ENCODE measurements around the gene FEM1C.
A peak's percentile ranks its signal among the peaks of the same experiment; 100 is the strongest.

Gene FEM1C

DNA sequence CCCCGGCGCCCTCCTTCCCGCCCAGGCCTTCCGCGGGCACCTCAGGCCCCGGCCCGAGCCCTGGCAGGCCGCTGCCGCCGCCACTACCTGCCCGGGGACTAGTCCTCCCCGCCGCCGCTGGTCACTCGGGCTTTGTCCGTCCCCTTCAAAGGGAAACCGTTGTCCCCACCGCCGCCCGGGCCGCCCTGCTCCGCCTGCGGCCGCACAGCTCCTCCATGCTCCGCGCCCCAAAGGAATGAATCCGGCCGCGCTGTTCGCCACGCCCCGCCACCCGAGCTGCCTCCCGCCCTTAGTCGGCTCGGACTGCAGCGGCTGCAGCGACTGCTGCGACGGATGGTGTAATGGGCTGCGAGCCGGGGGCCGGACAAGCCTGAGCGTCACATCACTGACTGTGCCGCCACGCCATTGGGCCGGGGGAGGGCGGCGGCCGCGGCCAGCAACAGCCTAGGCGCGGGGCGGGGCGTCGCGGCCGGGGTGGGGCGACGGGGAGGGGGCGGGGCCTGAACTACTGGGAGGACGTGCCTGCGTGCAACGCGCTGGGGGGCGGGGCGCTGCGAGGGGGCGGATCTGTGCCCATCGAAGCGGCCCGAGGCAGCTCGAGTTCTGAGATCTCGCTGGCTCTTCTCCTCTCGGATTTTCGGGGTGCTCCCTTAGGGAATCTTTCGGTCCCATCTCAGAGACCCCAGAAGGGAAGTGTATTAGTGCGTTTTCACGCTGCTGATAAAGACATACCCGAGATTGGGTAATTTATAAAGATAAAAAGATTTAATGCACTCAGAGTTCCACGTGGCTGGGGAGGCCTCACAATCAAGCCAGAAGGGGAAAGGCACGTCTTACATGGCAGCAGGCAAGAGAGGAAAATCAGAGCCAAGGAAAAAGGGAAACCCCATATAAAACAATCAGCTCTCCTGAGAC lies at the start of gene FEM1C:
FEM1C (minus strand) TSS at position 340 of the 915 bp plus-strand sequence. CDS start 1,282 bp downstream, outside the sequence.
- H3K27me3 ChIP-seq (ENCODE audit: insufficient read depth, low read depth, severe bottlenecking), result no peaks in the 10 kb centered on the region
- H3K9me3 ChIP-seq (ENCODE audit: severe bottlenecking), result peaks cover 6% of the 10 kb centered on the region
- TF ChIP-seq, protein P1, sequence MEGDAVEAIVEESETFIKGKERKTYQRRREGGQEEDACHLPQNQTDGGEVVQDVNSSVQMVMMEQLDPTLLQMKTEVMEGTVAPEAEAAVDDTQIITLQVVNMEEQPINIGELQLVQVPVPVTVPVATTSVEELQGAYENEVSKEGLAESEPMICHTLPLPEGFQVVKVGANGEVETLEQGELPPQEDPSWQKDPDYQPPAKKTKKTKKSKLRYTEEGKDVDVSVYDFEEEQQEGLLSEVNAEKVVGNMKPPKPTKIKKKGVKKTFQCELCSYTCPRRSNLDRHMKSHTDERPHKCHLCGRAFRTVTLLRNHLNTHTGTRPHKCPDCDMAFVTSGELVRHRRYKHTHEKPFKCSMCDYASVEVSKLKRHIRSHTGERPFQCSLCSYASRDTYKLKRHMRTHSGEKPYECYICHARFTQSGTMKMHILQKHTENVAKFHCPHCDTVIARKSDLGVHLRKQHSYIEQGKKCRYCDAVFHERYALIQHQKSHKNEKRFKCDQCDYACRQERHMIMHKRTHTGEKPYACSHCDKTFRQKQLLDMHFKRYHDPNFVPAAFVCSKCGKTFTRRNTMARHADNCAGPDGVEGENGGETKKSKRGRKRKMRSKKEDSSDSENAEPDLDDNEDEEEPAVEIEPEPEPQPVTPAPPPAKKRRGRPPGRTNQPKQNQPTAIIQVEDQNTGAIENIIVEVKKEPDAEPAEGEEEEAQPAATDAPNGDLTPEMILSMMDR (IDR thresholded peaks at IDR 0.05; ENCODE audit: low read depth, low read length), result no peak
- DNase-seq, result peak; percentile 97
- H3K27ac ChIP-seq, result peak within 1 kb of the TSS; percentile 97
- H3K4me3 ChIP-seq (ENCODE audit: low read depth, low read length), result peak within 1 kb of the TSS; percentile 69
- H3K36me3 ChIP-seq, result peaks cover 37% of the 10 kb centered on the region

DNA sequence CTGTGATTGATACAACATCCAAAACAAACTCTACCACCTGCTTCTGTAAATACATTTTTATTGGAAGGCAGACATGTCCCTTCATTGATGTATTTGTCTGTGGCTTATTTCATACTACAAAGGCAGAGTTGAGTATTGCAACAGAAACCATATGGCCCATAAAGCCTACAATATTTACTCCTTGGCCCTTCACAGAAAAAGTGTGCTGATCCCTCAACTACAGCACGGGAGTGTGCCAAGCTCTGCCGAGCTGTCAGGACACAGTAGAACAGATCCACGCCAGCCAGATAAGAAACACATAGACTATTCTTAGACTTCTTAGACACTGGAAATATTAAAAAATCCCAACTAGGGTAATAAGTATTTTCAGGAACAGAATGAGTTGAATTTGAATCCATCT lies 44.5 kb upstream of the FEM1C start:
- Histone ChIP-seq H3K4me3 (ENCODE audit: low read depth, low read length) (no peak overlapping the region), H3K27me3 (ENCODE audit: insufficient read depth, low read depth, severe bottlenecking) (no peaks in the 10 kb centered on the region), H3K27ac (no peak overlapping the region), H3K9me3 (ENCODE audit: severe bottlenecking) (no peaks in the 10 kb centered on the region), H3K36me3 (no peaks in the 10 kb centered on the region)
- DNase-seq, result no peak
- TF ChIP-seq, protein P1 (IDR thresholded peaks at IDR 0.05; ENCODE audit: low read depth, low read length), result no peak

- Histone ChIP-seq H3K4me3 (ENCODE audit: low read depth, low read length) (no peak overlapping the region), H3K9me3 (ENCODE audit: severe bottlenecking) (no peaks in the 10 kb centered on the region), H3K36me3 (no peaks in the 10 kb centered on the region), H3K27me3 (ENCODE audit: insufficient read depth, low read depth, severe bottlenecking) (no peaks in the 10 kb centered on the region), H3K27ac (no peak overlapping the region)
- TF ChIP-seq, protein P1 (IDR thresholded peaks at IDR 0.05; ENCODE audit: low read depth, low read length), result no peak
- no peak for DNase-seq
These were observed 44.1 kb upstream of the FEM1C start for GRCh38 chr5:115588640-115589039.

DNA sequence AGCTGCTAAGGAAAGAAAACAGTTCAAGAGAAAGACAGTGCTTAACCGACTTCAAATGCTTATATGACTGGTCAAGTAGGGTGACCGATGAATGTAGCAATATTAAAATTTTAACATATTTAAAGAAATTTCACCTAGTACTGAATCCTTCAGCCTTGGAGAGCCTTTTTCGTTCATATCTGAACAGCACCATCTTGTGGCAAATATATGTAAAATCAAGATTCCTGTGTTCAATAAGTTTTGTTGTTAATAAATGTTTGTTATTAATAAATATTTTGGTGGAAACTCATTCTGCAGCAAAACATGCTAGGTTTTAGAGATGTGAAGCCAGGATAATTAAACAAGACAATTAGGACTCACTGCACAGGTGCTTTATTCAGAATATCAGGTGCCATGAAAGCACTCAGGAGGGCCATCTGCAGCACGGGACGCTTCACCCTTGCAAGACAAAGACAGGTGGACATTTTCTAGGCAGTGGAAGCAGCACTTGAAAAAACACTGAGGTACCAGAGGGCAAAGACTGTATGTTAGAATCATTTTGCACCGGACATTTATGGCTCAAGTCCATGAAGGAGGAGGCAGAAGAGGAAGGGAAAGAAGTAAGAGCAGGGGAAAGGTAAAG lies 42.1 kb upstream of the FEM1C start:
- Histone ChIP-seq H3K27ac (no peak overlapping the region), H3K9me3 (ENCODE audit: severe bottlenecking) (no peaks in the 10 kb centered on the region), H3K27me3 (ENCODE audit: insufficient read depth, low read depth, severe bottlenecking) (no peaks in the 10 kb centered on the region), H3K36me3 (no peaks in the 10 kb centered on the region), H3K4me3 (ENCODE audit: low read depth, low read length) (no peak overlapping the region)
- DNase-seq, result no peak
- TF ChIP-seq, protein P1 (IDR thresholded peaks at IDR 0.05; ENCODE audit: low read depth, low read length), result no peak

GRCh38 chr5:115585265-115585664 lies 40.7 kb upstream of the FEM1C start:
- H3K36me3 ChIP-seq, result no peaks in the 10 kb centered on the region
- no peaks in the 10 kb centered on the region for H3K27me3 ChIP-seq (ENCODE audit: insufficient read depth, low read depth, severe bottlenecking)
- no peaks in the 10 kb centered on the region for H3K9me3 ChIP-seq (ENCODE audit: severe bottlenecking)
- H3K27ac ChIP-seq, result no peak overlapping the region
- TF ChIP-seq, protein P1 (IDR thresholded peaks at IDR 0.05; ENCODE audit: low read depth, low read length), result no peak
- H3K4me3 ChIP-seq (ENCODE audit: low read depth, low read length), result no peak overlapping the region
- DNase-seq, result no peak
